Smooth muscle cell (in vitro differentiated cells): ENCODE data around the gene PHF1. TPM values are rescaled to one million over a fixed set of nuclear protein-coding genes. Genes with fewer than 3 reads are reported as not detected.

Experiments used
- DNase-seq: peaks from one replicate; lab custom pipeline; 2025; ENCODE audit not compliant: unreplicated experiment; lab: John Stamatoyannopoulos, UW
- H2AFZ ChIP-seq: fragments of 200-600 bp; sonication (generic); 2 replicates; pipeline ENCODE4 v1.6.0; 2016; ENCODE audit warnings: antibody characterized with exemption, low read depth, mild to moderate bottlenecking
- H3F3A ChIP-seq: fragments of 200-600 bp; sonication (generic); 2 replicates; pipeline ENCODE4 v1.6.0; 2017; ENCODE audit warnings: antibody characterized with exemption, low read depth
- H3K27ac ChIP-seq: fragments of 200-600 bp; sonication (generic); 2 replicates; pipeline ENCODE4 v1.5.1; 2016; ENCODE audit warnings: low read depth, mild to moderate bottlenecking
- H3K27me3 ChIP-seq: fragments of 200-600 bp; sonication (generic); 2 replicates; pipeline ENCODE4 v1.6.1; 2016; ENCODE audit warnings: low read depth, mild to moderate bottlenecking
- H3K36me3 ChIP-seq: fragments of 200-600 bp; sonication (generic); 2 replicates; pipeline ENCODE4 v1.5.1; 2016; ENCODE audit warnings: low read depth
- H3K4me1 ChIP-seq: fragments of 200-600 bp; sonication (generic); 2 replicates; pipeline ENCODE4 v1.5.1; 2016; ENCODE audit warnings: low read depth
- H3K4me2 ChIP-seq: fragments of 200-600 bp; sonication (generic); 2 replicates; pipeline ENCODE4 v1.6.0; 2016; ENCODE audit warnings: mild to moderate bottlenecking
- H3K4me3 ChIP-seq: fragments of 200-600 bp; sonication (generic); 2 replicates; pipeline ENCODE4 v1.5.1; 2016; ENCODE audit warnings: mild to moderate bottlenecking
- H3K79me2 ChIP-seq: fragments of 200-600 bp; sonication (generic); 2 replicates; pipeline ENCODE4 v1.6.0; 2016; ENCODE audit warnings: low read depth, mild to moderate bottlenecking
- H3K9ac ChIP-seq: fragments of 200-600 bp; sonication (generic); 2 replicates; pipeline ENCODE4 v1.6.0; 2016; ENCODE audit warnings: low read depth
- H3K9me3 ChIP-seq: fragments of 200-600 bp; sonication (generic); replicated peaks from 2 replicates; pipeline ENCODE4 v1.5.1; 2016; ENCODE audit warnings: low read depth
- H4K20me1 ChIP-seq: fragments of 200-600 bp; sonication (generic); 2 replicates; pipeline ENCODE4 v1.6.0; 2016; ENCODE audit warnings: low read depth
- CTCF ChIP-seq: fragments of 200-600 bp; sonication (generic); IDR thresholded peaks from 2 replicates; pipeline ENCODE4 v1.5.1; 2017; ENCODE audit warnings: borderline replicate concordance, mild to moderate bottlenecking, antibody characterized with exemption; ENCODE audit not compliant: insufficient read depth, poor library complexity, severe bottlenecking
- WGBS: methylation state at CpG from one replicate; pipeline ENCODE4 v1.1.7; 2016; ENCODE audit warnings: low lambda C conversion rate; 5-methylcytosine and 5-hydroxymethylcytosine counted together
- polyA plus RNA-seq: library from polyadenylated mRNA; unstranded; fragments of >200 nt; fragmentation: Nextera tagmentation; extraction: Ambion mirVana; gene quantifications from 2 replicates; pipeline ENCODE4 v1.2.1, GENCODE V29; 2016
- total RNA-seq: library from RNA; depleted of rRNA; stranded (reverse); fragments of >200 nt; gene quantifications from 2 replicates; pipeline ENCODE4 v1.2.3, GENCODE V29; 2014

Gene PHF1
- total and polyA plus RNA-seq, 2 experiments from 2014 or later: 36.9 to 39.3 TPM

- Histone ChIP-seq H3K4me1 (peaks cover 34% of the 10 kb centered on the region), H3K4me3 (peak overlapping the region; percentile 57), H3F3A (peaks cover 19% of the 10 kb centered on the region), H3K9ac (peak overlapping the region; percentile 59), H3K36me3 (no peaks in the 10 kb centered on the region), H3K27me3 (no peaks in the 10 kb centered on the region), H3K4me2 (peak overlapping the region; percentile 86), H4K20me1 (peaks cover 25% of the 10 kb centered on the region), H3K79me2 (peaks cover 38% of the 10 kb centered on the region), H3K9me3 (no peaks in the 10 kb centered on the region), H2AFZ (no peak overlapping the region), H3K27ac (peak overlapping the region; percentile 77)
- no peak for DNase-seq
- TF ChIP-seq CTCF: no peak
- 17% methylated on average over 11 of the region's 12 CpGs for WGBS
Measured at GRCh38 chr6:33424855-33425667, 14.2 kb downstream of the PHF1 start.

GRCh38 chr6:33425668-33426577, 15.1 kb downstream of the PHF1 start:
- Histone ChIP-seq H3K4me1 (peaks cover 32% of the 10 kb centered on the region), H3K36me3 (no peaks in the 10 kb centered on the region), H3K9me3 (no peaks in the 10 kb centered on the region), H3K79me2 (peaks cover 45% of the 10 kb centered on the region), H3K9ac (peak overlapping the region; percentile 59), H3K4me3 (peak overlapping the region; percentile 57), H3K4me2 (peak overlapping the region; percentile 86), H4K20me1 (peaks cover 34% of the 10 kb centered on the region), H2AFZ (no peak overlapping the region), H3F3A (peaks cover 19% of the 10 kb centered on the region), H3K27me3 (no peaks in the 10 kb centered on the region), H3K27ac (peak overlapping the region; percentile 77)
- DNase-seq: peak; percentile 77
- TF ChIP-seq CTCF: peak; percentile 49
- 5% methylated on average over 18 of the region's 43 CpGs for WGBS

- Histone ChIP-seq H3K9me3 (no peaks in the 10 kb centered on the region), H3K9ac (peak overlapping the region; percentile 70), H3K4me3 (peak overlapping the region; percentile 57), H3K79me2 (peaks cover 37% of the 10 kb centered on the region), H3K4me2 (peak overlapping the region; percentile 86), H3K36me3 (no peaks in the 10 kb centered on the region), H4K20me1 (peaks cover 43% of the 10 kb centered on the region), H3K27ac (peak overlapping the region; percentile 77), H2AFZ (no peak overlapping the region), H3F3A (peaks cover 19% of the 10 kb centered on the region), H3K27me3 (no peaks in the 10 kb centered on the region), H3K4me1 (peaks cover 29% of the 10 kb centered on the region)
- no peak for TF ChIP-seq CTCF
- no peak for DNase-seq
- 23% methylated on average over 12 of the region's 12 CpGs for WGBS
Measured at GRCh38 chr6:33426590-33427511, 16.0 kb downstream of the PHF1 start.
